Gastrocnemius medialis (tissue), 4 donors: ENCODE measurements around the gene SCARB1.

Source experiments
- CTCF ChIP-seq, 5 experiments: fragments of 450-650 bp in 3 of 5; fragments of 200-600 bp in 2 of 5; sonication (generic) in 2 of 5; IDR thresholded peaks in 4 of 5; conservative IDR thresholded peaks in 1 of 5; 1 replicate in 4 of 5; 2 replicates in 1 of 5; pipeline ENCODE4 v1.5.1; 2016 to 2019; ENCODE audit warnings: antibody characterized with exemption in 5 of 5, mild to moderate bottlenecking in 3 of 5, moderate library complexity in 3 of 5
- POLR2A ChIP-seq, 2 donors: fragments of 450-650 bp; IDR thresholded peaks; one replicate each; pipeline ENCODE4 v1.6.1; 2017; ENCODE audit warnings: antibody characterized with exemption in 2 of 2, mild to moderate bottlenecking in 2 of 2, moderate library complexity in 2 of 2

DNA sequence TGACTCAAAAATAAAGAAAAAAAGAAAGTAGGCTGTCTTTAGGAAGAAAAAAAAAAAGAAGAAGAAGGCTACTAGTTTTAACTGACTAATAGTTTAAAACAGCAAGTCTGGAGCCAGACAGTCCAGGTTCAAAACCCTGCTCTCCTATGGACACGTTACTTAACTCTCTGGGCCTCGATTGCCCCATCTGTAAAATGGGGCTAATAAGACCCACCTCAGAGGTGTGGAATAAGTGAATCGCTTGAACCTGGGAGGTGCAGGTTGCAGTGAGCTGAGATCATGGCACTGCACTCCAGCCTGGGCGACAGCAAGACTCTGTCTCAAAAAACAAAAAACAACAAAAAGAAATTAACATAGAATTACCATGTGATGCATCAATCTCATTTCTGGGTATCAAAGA is 10.5 kb upstream of the SCARB1 start:
- no peak for TF ChIP-seq CTCF (IDR thresholded peaks at IDR 0.05 in 4 of 5, conservative IDR thresholded peaks at IDR 0.05 in 1 of 5)
- TF ChIP-seq POLR2A (IDR thresholded peaks at IDR 0.05): no peak
